Heart right ventricle (tissue), 16 donors: Measurements from ENCODE around the gene C1QTNF5. TPM values are rescaled to one million over a fixed set of nuclear protein-coding genes. Genes with fewer than 3 reads are reported as not detected.

Source experiments
- ATAC-seq, 8 donors: fragments of 200-7000 bp; cut with Tn5 transposase; one replicate each; pipeline ENCODE4 v1.9.1; 2020; ENCODE audit warnings: mild to moderate bottlenecking in 8 of 8, moderate library complexity in 8 of 8, moderate number of reproducible peaks in 1 of 8
- DNase-seq, 2 donors: peaks; one replicate each; pipeline ENCODE4 v3.0.0-alpha.2; 2020
- H3K27ac ChIP-seq, 10 donors: fragments of 200-600 bp; sonication (generic) in 2 of 10; one replicate each; pipeline versions ENCODE4 v1.5.0 to v1.8.0; 2020 to 2022; ENCODE audit warnings: mild to moderate bottlenecking in 3 of 10
- H3K27me3 ChIP-seq, 7 donors: fragments of 200-600 bp; one replicate each; pipeline ENCODE4 v1.8.0; 2021 to 2022; ENCODE audit warnings: mild to moderate bottlenecking in 2 of 7
- H3K36me3 ChIP-seq, 9 donors: fragments of 200-600 bp; sonication (generic) in 1 of 9; one replicate each; pipeline versions ENCODE4 v1.5.0 to v1.8.0; 2020 to 2022; ENCODE audit warnings: mild to moderate bottlenecking in 2 of 9
- H3K4me1 ChIP-seq, 9 donors: fragments of 200-600 bp; sonication (generic) in 1 of 9; one replicate each; pipeline versions ENCODE4 v1.5.0 to v1.8.0; 2020 to 2022; ENCODE audit warnings: mild to moderate bottlenecking in 4 of 9
- H3K4me3 ChIP-seq, 10 donors: fragments of 200-600 bp; sonication (generic) in 2 of 10; one replicate each; pipeline versions ENCODE4 v1.5.0 to v1.8.0; 2020 to 2022; ENCODE audit warnings: mild to moderate bottlenecking in 7 of 10, moderate library complexity in 2 of 10
- H3K9me3 ChIP-seq, 11 donors: fragments of 200-600 bp in 10 of 11; sonication (generic) in 2 of 11; one replicate each; pipeline versions ENCODE4 v1.5.0 to v1.8.0; 2013 to 2022; ENCODE audit warnings: mild to moderate bottlenecking in 2 of 11, control low read depth in 1 of 11, moderate library complexity in 1 of 11
- CTCF ChIP-seq, 9 donors: fragments of 200-600 bp; sonication (generic) in 2 of 9; IDR thresholded peaks; one replicate each; pipeline versions ENCODE4 v1.5.0 to v1.8.0; 2021 to 2022; ENCODE audit warnings: antibody characterized with exemption in 9 of 9, mild to moderate bottlenecking in 5 of 9, moderate library complexity in 1 of 9
- WGBS, 2 donors: extraction: QIAGEN DNeasy Blood & Tissue Kit; methylation state at CpG; one replicate each; pipeline ENCODE4 v1.1.7; 2013; ENCODE audit warnings: inconsistent platforms in 1 of 2; 5-methylcytosine and 5-hydroxymethylcytosine counted together
- intact Hi-C, 10 donors: fragments of 100-400 bp; cut with DNase I; formaldehyde crosslinking; loops; one replicate each; pipeline versions ENCODE4 v1.11.1 to v1.14.2; 2022
- long read RNA-seq, 3 donors: library from polyadenylated mRNA; unstranded; transcript quantifications; one replicate each; pipeline ENCODE4 v2.0.0, GENCODE V29; 2020 to 2021
- polyA plus RNA-seq, 2 donors: library from polyadenylated mRNA; stranded (reverse); fragments of 200-250 nt; gene quantifications; one replicate each; pipeline ENCODE4 v1.2.3, GENCODE V29; 2013
- total RNA-seq, 10 donors: library from RNA; stranded (reverse); fragmentation: NEBNext Ultra II Directional in 3 of 10; extraction: Animal tissue kit (Norgen Biotek cat#: 25700) in 3 of 10; gene quantifications; one replicate each; pipeline versions ENCODE4 v1.2.1 to v1.2.4, GENCODE V29; 2021 to 2023
- donor health status: Arrhythmogenic right ventricular cardiomyopathy.
- donor health status: ischemic (EF 13 %, LVEDD 7.1; RV severe dilation, severe dysfunction).
- donor health status: healthy with polysubstance abuse.
- donor health status: DM: no; HTN: yes; CAD: no.
- donor health status: DM: no; HTN: no; CAD: no.
- donor health status: ischemic (EF 25% LVEDD 6.9; RV normal size, moderate dysfunction).
- donor health status: ischemic (EF 25% LVEDD 5.7; RV mildly dilated, moderate dysfunction).
- donor health status: healthy.
- donor health status: DM: yes; HTN: yes; CAD: no.
- donor health status: Ischemic cardiomyopathy.
- donor health status: ischemic (EF 35%, LVEDD 5.7; RV mildly dilated, moderate dysfunction).
- donor health status: nonischemic (EF 11% LVEDD 7.7; RV severe dilation, severe dysfunction).
- donor health status: DM: yes; HTN: yes; CAD: no.
- donor health status: PGD.
- donor health status: ischemic (EF 29% LVEDD 5.4; RV normal size, mild dysfunction).
- donor health status: nonischemic (EF 23%, LVEDD 6.1; RV moderate dilation, normal function).

C1QTNF5 gene, protein sequence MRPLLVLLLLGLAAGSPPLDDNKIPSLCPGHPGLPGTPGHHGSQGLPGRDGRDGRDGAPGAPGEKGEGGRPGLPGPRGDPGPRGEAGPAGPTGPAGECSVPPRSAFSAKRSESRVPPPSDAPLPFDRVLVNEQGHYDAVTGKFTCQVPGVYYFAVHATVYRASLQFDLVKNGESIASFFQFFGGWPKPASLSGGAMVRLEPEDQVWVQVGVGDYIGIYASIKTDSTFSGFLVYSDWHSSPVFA
- total RNA-seq (10 to 100 TPM; 11.4 to 25.1 (median 19.9) TPM), polyA plus RNA-seq (10 to 100 TPM; 32.8 to 35.7 TPM)
- long read RNA-seq, donor 1, transcript C1QTNF5-203 (2 exons, 1,046 nt), result minor isoform, 7 of 37 reads
- long read RNA-seq, donor 1, transcript C1QTNF5-202 (3 exons, 1,356 nt), result major isoform, 24 of 37 reads
- long read RNA-seq, donor 1, partial matches to known transcripts, result 1 of 37 reads
- long read RNA-seq, donor 1, other reads (novel, unspliced or antisense), result 4 of 37 reads
- long read RNA-seq, donor 2, transcript C1QTNF5-202 (3 exons, 1,356 nt), result major isoform, 28 of 43 reads
- long read RNA-seq, donor 2, partial matches to known transcripts, result 5 of 43 reads
- long read RNA-seq, donor 2, other reads (novel, unspliced or antisense), result 5 of 43 reads
- long read RNA-seq, donor 3, result 0 reads

DNA sequence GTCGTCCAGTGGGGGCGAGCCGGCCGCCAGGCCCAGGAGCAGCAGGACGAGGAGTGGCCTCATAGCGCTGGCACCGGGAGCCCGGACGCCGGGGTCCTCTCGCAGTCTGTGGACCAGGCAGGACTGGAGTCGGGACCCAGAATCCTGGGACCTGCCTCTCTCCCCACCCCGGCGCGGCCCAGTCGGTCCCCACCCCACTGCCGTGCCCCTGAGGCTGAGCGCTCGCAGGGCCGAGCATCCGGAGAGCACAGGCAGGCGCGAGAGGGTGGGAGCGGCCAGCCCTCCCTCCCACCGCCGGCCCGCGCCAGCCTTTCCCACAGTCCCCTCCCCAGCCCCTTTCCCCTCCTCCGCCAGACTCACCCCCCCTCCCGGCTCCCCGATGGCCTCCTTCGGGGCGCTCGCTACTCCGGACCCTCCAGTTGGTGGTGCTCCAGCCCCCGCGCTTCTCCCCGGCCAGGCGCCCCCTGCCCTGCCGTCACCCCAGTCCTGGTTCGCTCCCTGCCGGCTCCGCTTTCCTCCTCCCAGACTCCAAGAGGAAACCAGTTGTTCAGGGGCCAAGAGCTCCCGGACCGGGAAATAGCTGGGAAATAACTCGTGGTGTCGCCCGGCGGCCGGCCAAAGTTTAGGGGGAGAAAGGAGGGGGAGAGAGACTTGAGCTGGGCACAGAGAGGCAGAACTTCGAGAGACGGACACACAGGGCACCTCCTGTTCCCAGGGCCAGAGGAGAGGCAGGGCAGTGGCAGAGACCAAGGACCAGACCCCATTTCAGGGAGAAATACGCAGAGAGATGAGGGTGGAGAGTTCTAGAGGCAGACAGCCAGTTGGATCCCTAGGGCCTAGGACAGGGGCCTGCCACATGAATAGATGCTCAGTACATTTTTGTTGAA is at the start of gene C1QTNF5:
TSS of gene C1QTNF5 (minus strand) at position 549 of the 887 bp plus-strand sequence. CDS start at position 63, 486 bp downstream.
- ATAC-seq (peak; percentile 57 to 82 (median 72)), DNase-seq (peak; percentile 88 to 95)
- peak within 1 kb of the TSS; percentile 61 to 91 (median 78) for H3K4me3 ChIP-seq
- H3K27me3 ChIP-seq, result peaks cover 0 to 38% (median 0%) of the 10 kb centered on the region in 7 donors
- TF ChIP-seq CTCF (IDR thresholded peaks at IDR 0.05), result no peak
- WGBS, 2 donors, result 1% methylated on average over 53 of the region's 53 CpGs
- peaks cover 0 to 23% (median 8%) of the 10 kb centered on the region in 9 donors for H3K36me3 ChIP-seq
- peaks cover 16 to 56% (median 48%) of the 10 kb centered on the region in 9 donors for H3K4me1 ChIP-seq
- H3K27ac ChIP-seq, result peak within 1 kb of the TSS; percentile 85 to 100 (median 97)
- intact Hi-C loops, result loop anchor here in 1 of 10 donors (5.0 to 10.0 kb wide), 2 partner anchors 42 to 134 kb away; partner anchors contain the start of gene USP2
- H3K9me3 ChIP-seq, result no peaks in the 10 kb centered on the region

GRCh38 chr11:119389611-119390254 is 49.0 kb upstream of the C1QTNF5 start:
- Histone ChIP-seq H3K9me3 (no peaks in the 10 kb centered on the region), H3K4me1 (no peaks in the 10 kb centered on the region), H3K4me3 (no peak overlapping the region), H3K27ac (no peak overlapping the region), H3K36me3 (no peaks in the 10 kb centered on the region), H3K27me3 (peaks cover 0 to 4% (median 0%) of the 10 kb centered on the region in 7 donors)
- TF ChIP-seq CTCF (IDR thresholded peaks at IDR 0.05), result peak in 3 of 9 donors; percentile 10 to 30 (median 14)
- intact Hi-C loops, result loop anchor here in 3 of 10 donors (5.0 to 10.0 kb wide), 2 partner anchors 83 to 85 kb away; no protein-coding TSS in a partner anchor
- DNase-seq, result no peak
- no peak for ATAC-seq
- 75 to 81% methylated on average over 5 of the region's 5 CpGs for WGBS, 2 donors

GRCh38 chr11:119388103-119388502 is 47.4 kb upstream of the C1QTNF5 start:
- 88 to 89% methylated on average over 7 of the region's 7 CpGs for WGBS, 2 donors
- Histone ChIP-seq H3K9me3 (no peaks in the 10 kb centered on the region), H3K36me3 (no peaks in the 10 kb centered on the region), H3K27ac (no peak overlapping the region), H3K4me1 (no peaks in the 10 kb centered on the region), H3K27me3 (peaks cover 0 to 4% (median 0%) of the 10 kb centered on the region in 7 donors), H3K4me3 (no peak overlapping the region)
- intact Hi-C loops, result loop anchor here in 3 of 10 donors (5.0 to 10.0 kb wide), 2 partner anchors 84 to 87 kb away; no protein-coding TSS in a partner anchor
- ATAC-seq, result no peak
- DNase-seq, result no peak
- TF ChIP-seq CTCF (IDR thresholded peaks at IDR 0.05), result no peak
